HG02943 (cell line): ENCODE measurements around the gene PCED1B.
"Not testable (repeated sequence)": the region's sequence is repeated elsewhere in the genome, so short reads cannot be mapped to it uniquely, and the experiment has no call there.

Source experiments
- ATAC-seq: cut with Tn5 transposase; IDR thresholded peaks from one replicate; pipeline ENCODE4 v1.9.1; 2021; ENCODE audit warnings: mild to moderate bottlenecking, low read depth, moderate library complexity; ENCODE audit not compliant: unreplicated experiment

PCED1B gene

GRCh38 chr12:47201190-47201589 is 121.8 kb downstream of the PCED1B start:
- ATAC-seq, result not testable (repeated sequence)

- no peak for ATAC-seq
Measured at GRCh38 chr12:47202176-47202575, 122.8 kb downstream of the PCED1B start.

GRCh38 chr12:47205532-47206449 is 126.4 kb downstream of the PCED1B start:
- no peak for ATAC-seq

GRCh38 chr12:47206450-47207339 is 127.3 kb downstream of the PCED1B start:
- peak; percentile 7 for ATAC-seq

GRCh38 chr12:47207340-47207717 is 127.9 kb downstream of the PCED1B start:
- ATAC-seq, result peak; percentile 52

- ATAC-seq, result peak; percentile 77
Measured at GRCh38 chr12:47207829-47208248, 128.4 kb downstream of the PCED1B start.

- no peak for ATAC-seq
Measured at GRCh38 chr12:47209014-47209413, 129.6 kb downstream of the PCED1B start.

GRCh38 chr12:47210776-47211175 is 131.4 kb downstream of the PCED1B start:
- no peak for ATAC-seq

GRCh38 chr12:47212701-47213039 is 133.2 kb downstream of the PCED1B start:
- ATAC-seq, result no peak

GRCh38 chr12:47213396-47213795 is 134.0 kb downstream of the PCED1B start:
- ATAC-seq, result no peak

- no peak for ATAC-seq
Measured at GRCh38 chr12:47214001-47214619, 134.7 kb downstream of the PCED1B start.

- ATAC-seq, result no peak
Measured at GRCh38 chr12:47214771-47215170, 135.3 kb downstream of the PCED1B start.

GRCh38 chr12:47216150-47216677 is 136.8 kb downstream of the PCED1B start:
- peak; percentile 82 for ATAC-seq

GRCh38 chr12:47217595-47217869 is 138.1 kb downstream of the PCED1B start:
- not testable (repeated sequence) for ATAC-seq

GRCh38 chr12:47218191-47218654 is 138.8 kb downstream of the PCED1B start:
- no peak for ATAC-seq

- ATAC-seq, result no peak
Measured at GRCh38 chr12:47219243-47219642, 139.8 kb downstream of the PCED1B start.

- no peak for ATAC-seq
Measured at GRCh38 chr12:47221256-47222023, 142.0 kb downstream of the PCED1B start.

GRCh38 chr12:47222520-47223030 is 143.2 kb downstream of the PCED1B start:
- ATAC-seq, result no peak

- ATAC-seq, result no peak
Measured at GRCh38 chr12:47223031-47223847, 143.8 kb downstream of the PCED1B start.
